DOHH2 (cell line): ENCODE data around the gene PLCG2.

ENCODE experiments used
- EZH2phosphoT487 ChIP-seq: fragments of 200-600 bp; sonication (generic); IDR thresholded peaks from 2 replicates; pipeline ENCODE4 v1.6.1; 2017; ENCODE audit warnings: borderline replicate concordance, mild to moderate bottlenecking, antibody characterized with exemption, low read length, moderate library complexity, mixed read lengths
- TF ChIP-seq, protein P1 (sequence below): fragments of 200-600 bp; sonication (generic); IDR thresholded peaks from one replicate; pipeline ENCODE4 v1.5.1; 2014; ENCODE audit warnings: antibody characterized with exemption, mild to moderate bottlenecking, low read depth, low read length; ENCODE audit not compliant: poor library complexity, severe bottlenecking

DNA sequence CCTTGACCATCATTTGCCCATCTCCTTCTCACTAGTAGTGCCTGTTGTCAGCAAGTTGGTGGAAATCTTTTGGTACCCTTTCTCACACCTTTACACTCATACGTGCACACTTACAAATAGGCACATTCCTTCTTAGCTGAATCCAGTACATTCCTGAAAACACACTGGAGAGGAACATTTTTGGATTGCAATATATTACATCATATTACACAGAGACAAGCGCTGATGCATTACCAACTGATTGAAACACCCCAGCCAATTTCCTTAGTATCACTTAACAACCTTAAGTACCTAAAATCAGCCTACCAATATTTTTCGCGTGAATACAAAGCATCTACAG is 64.1 kb downstream of the PLCG2 start:
- TF ChIP-seq, protein P1, sequence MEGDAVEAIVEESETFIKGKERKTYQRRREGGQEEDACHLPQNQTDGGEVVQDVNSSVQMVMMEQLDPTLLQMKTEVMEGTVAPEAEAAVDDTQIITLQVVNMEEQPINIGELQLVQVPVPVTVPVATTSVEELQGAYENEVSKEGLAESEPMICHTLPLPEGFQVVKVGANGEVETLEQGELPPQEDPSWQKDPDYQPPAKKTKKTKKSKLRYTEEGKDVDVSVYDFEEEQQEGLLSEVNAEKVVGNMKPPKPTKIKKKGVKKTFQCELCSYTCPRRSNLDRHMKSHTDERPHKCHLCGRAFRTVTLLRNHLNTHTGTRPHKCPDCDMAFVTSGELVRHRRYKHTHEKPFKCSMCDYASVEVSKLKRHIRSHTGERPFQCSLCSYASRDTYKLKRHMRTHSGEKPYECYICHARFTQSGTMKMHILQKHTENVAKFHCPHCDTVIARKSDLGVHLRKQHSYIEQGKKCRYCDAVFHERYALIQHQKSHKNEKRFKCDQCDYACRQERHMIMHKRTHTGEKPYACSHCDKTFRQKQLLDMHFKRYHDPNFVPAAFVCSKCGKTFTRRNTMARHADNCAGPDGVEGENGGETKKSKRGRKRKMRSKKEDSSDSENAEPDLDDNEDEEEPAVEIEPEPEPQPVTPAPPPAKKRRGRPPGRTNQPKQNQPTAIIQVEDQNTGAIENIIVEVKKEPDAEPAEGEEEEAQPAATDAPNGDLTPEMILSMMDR = no peak
- no peak for TF ChIP-seq EZH2phosphoT487
